Measurements from ENCODE around the gene CDH4. TPM values are rescaled to one million over a fixed set of nuclear protein-coding genes. Genes with fewer than 3 reads are reported as not detected.

Gene CDH4
- total and polyA plus RNA-seq, 2 donors from 2014 or later, result 1.1 TPM; not detected in 1

- Histone ChIP-seq H3K9me3 (ENCODE audit: control insufficient read depth in 2 of 3, insufficient read depth in 1 of 3, low read length in 3 of 3) (peaks cover 0 to 2% (median 0%) of the 10 kb centered on the region in 3 donors), H3K4me3 (ENCODE audit: low read length in 3 of 3) (no peak overlapping the region)
- no peak for FAIRE-seq
Observed at GRCh38 chr20:61303217-61303616, 51.2 kb downstream of the CDH4 start.

GRCh38 chr20:61303675-61304074, 51.6 kb downstream of the CDH4 start:
- intact Hi-C loops (cut with DNase I), result no loop called here
- FAIRE-seq (no peak), DNase-seq (no peak)
- Histone ChIP-seq H3K9ac (ENCODE audit: low read length in 3 of 3) (no peak overlapping the region), H3K9me3 (ENCODE audit: control insufficient read depth in 2 of 3, insufficient read depth in 1 of 3, low read length in 3 of 3) (peaks cover 0 to 2% (median 0%) of the 10 kb centered on the region in 3 donors), H3K4me3 (ENCODE audit: low read length in 3 of 3) (no peak overlapping the region), H3K27me3 (ENCODE audit: control insufficient read depth, insufficient read depth, low read length) (no peaks in the 10 kb centered on the region), H3K27ac (ENCODE audit: low read depth in 2 of 2, low read length in 2 of 2) (no peak overlapping the region), H3K4me1 (ENCODE audit: control insufficient read depth in 2 of 3, insufficient read depth in 2 of 3, low read depth in 1 of 3, low read length in 3 of 3) (no peaks in the 10 kb centered on the region), H3K36me3 (ENCODE audit: control insufficient read depth in 2 of 3, insufficient read depth in 3 of 3, low read length in 3 of 3) (no peaks in the 10 kb centered on the region)
- no peak for TF ChIP-seq CTCF (IDR thresholded peaks at IDR 0.05; ENCODE audit: borderline replicate concordance, extremely low read depth, insufficient read depth)

More at GRCh38 chr20:61303217-61303616, 51.2 kb downstream of the CDH4 start:
- intact Hi-C loops (cut with DNase I), result no loop called here
- no peak for TF ChIP-seq CTCF (IDR thresholded peaks at IDR 0.05; ENCODE audit: borderline replicate concordance, extremely low read depth, insufficient read depth)
- no peak overlapping the region for H3K9ac ChIP-seq (ENCODE audit: low read length in 3 of 3)
- H3K4me1 ChIP-seq (ENCODE audit: control insufficient read depth in 2 of 3, insufficient read depth in 2 of 3, low read depth in 1 of 3, low read length in 3 of 3), result no peaks in the 10 kb centered on the region
- H3K36me3 ChIP-seq (ENCODE audit: control insufficient read depth in 2 of 3, insufficient read depth in 3 of 3, low read length in 3 of 3), result no peaks in the 10 kb centered on the region
- no peaks in the 10 kb centered on the region for H3K27me3 ChIP-seq (ENCODE audit: control insufficient read depth, insufficient read depth, low read length)
- no peak overlapping the region for H3K27ac ChIP-seq (ENCODE audit: low read depth in 2 of 2, low read length in 2 of 2)
- no peak for DNase-seq

- FAIRE-seq (no peak), DNase-seq (no peak)
- no peak overlapping the region for H3K4me3 ChIP-seq (ENCODE audit: low read length in 3 of 3)
- H3K4me1 ChIP-seq (ENCODE audit: control insufficient read depth in 2 of 3, insufficient read depth in 2 of 3, low read depth in 1 of 3, low read length in 3 of 3), result no peaks in the 10 kb centered on the region
- H3K36me3 ChIP-seq (ENCODE audit: control insufficient read depth in 2 of 3, insufficient read depth in 3 of 3, low read length in 3 of 3), result no peaks in the 10 kb centered on the region
- H3K27ac ChIP-seq (ENCODE audit: low read depth in 2 of 2, low read length in 2 of 2), result no peak overlapping the region
- H3K27me3 ChIP-seq (ENCODE audit: control insufficient read depth, insufficient read depth, low read length), result no peaks in the 10 kb centered on the region
- H3K9ac ChIP-seq (ENCODE audit: low read length in 3 of 3), result no peak overlapping the region
- no peak for TF ChIP-seq CTCF (IDR thresholded peaks at IDR 0.05; ENCODE audit: borderline replicate concordance, extremely low read depth, insufficient read depth)
- H3K9me3 ChIP-seq (ENCODE audit: control insufficient read depth in 2 of 3, insufficient read depth in 1 of 3, low read length in 3 of 3), result peaks cover 0 to 2% (median 0%) of the 10 kb centered on the region in 3 donors
- intact Hi-C loops (cut with DNase I), result no loop called here
Observed at GRCh38 chr20:61304750-61305149, 52.7 kb downstream of the CDH4 start.

GRCh38 chr20:61306937-61307475, 54.9 kb downstream of the CDH4 start:
- DNase-seq, result no peak
- H3K4me3 ChIP-seq (ENCODE audit: low read length in 3 of 3), result no peak overlapping the region
- no peak overlapping the region for H3K27ac ChIP-seq (ENCODE audit: low read depth in 2 of 2, low read length in 2 of 2)
- peaks cover 0 to 2% (median 0%) of the 10 kb centered on the region in 3 donors for H3K9me3 ChIP-seq (ENCODE audit: control insufficient read depth in 2 of 3, insufficient read depth in 1 of 3, low read length in 3 of 3)
- H3K4me1 ChIP-seq (ENCODE audit: control insufficient read depth in 2 of 3, insufficient read depth in 2 of 3, low read depth in 1 of 3, low read length in 3 of 3), result no peaks in the 10 kb centered on the region
- no peaks in the 10 kb centered on the region for H3K27me3 ChIP-seq (ENCODE audit: control insufficient read depth, insufficient read depth, low read length)
- intact Hi-C loops (cut with DNase I), result no loop called here
- no peaks in the 10 kb centered on the region for H3K36me3 ChIP-seq (ENCODE audit: control insufficient read depth in 2 of 3, insufficient read depth in 3 of 3, low read length in 3 of 3)
- FAIRE-seq, result no peak
- H3K9ac ChIP-seq (ENCODE audit: low read length in 3 of 3), result no peak overlapping the region
- TF ChIP-seq CTCF (IDR thresholded peaks at IDR 0.05; ENCODE audit: borderline replicate concordance, extremely low read depth, insufficient read depth), result no peak

Measured in kidney (tissue), 14 donors.